GM12891 (cell line): ENCODE data around the gene VPS18.

Experiments
- POLR2A ChIP-seq: IDR thresholded peaks from 2 replicates; pipeline ENCODE4 v1.6.1; 2011; ENCODE audit warnings: low read depth, low read length, control low read depth
- POLR2AphosphoS5 ChIP-seq: IDR thresholded peaks from 2 replicates; pipeline ENCODE4 v1.6.1; 2011; ENCODE audit warnings: low read depth, low read length, control low read depth
- POU2F2 ChIP-seq: IDR thresholded peaks from 2 replicates; pipeline ENCODE4 v1.6.1; 2011; ENCODE audit warnings: low read depth, mild to moderate bottlenecking, control low read depth, low read length, moderate library complexity

DNA sequence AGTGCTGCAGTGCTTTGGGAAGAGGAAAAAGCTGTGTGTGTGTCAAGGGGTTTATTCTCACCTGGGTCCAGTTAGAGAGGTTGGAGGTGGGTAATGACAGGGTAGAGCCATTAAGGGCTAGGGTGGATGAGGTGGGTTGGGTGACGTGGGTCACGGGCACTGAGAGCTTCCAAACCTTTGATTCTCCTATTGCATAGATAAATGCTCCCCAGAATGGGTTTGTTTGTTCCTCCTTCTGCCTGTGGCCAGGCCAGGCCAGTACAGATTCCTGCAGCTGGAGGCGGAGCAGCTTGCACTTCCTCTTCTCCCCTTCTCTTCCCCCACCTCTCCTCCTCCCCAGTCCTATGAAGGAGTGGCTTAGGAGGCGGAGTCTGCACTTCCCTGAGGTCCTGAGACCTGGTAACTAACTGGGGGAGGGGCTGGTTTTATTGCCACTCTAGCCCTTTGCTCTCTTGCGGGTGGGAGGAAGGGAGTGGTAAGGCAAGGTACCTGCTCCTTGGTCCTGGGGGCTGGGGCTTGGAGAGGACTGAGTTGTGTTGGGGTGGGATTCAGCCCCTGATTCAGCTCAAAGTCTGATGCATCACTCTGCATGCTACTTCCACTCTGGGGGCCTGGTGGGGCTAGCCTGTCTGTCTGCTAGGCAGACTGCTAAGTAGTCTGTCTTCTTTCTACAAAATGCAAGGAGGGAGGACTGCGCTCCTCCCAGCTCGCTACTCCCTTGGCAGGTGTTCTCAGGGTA lies 46.9 kb upstream of the VPS18 start:
- TF ChIP-seq POLR2A (no peak), POU2F2 (no peak), POLR2AphosphoS5 (no peak)
